Lower leg skin (tissue), 4 donors: ENCODE results near the gene ZNF575. TPM values are rescaled to one million over a fixed set of nuclear protein-coding genes. Genes with fewer than 3 reads are reported as not detected.
"Not testable (repeated sequence)": the region's sequence is repeated elsewhere in the genome, so short reads cannot be mapped to it uniquely, and the experiment has no call there.

Source experiments
- DNase-seq, 2 donors: peaks; one replicate each; pipeline ENCODE4 v3.0.0-alpha.2; 2019; ENCODE audit warnings: low spot score in 2 of 2
- H3K4me3 ChIP-seq: fragments of 200-600 bp; sonication (generic); 2 replicates; pipeline ENCODE4 v1.5.1; 2017; ENCODE audit warnings: mild to moderate bottlenecking, low read depth; ENCODE audit not compliant: poor library complexity, severe bottlenecking
- CTCF ChIP-seq, 3 donors: fragments of 450-650 bp; IDR thresholded peaks; one replicate each; pipeline ENCODE4 v1.5.1; 2016; ENCODE audit warnings: antibody characterized with exemption in 3 of 3, mild to moderate bottlenecking in 3 of 3, moderate library complexity in 2 of 3
- POLR2A ChIP-seq, 2 donors: fragments of 450-650 bp; IDR thresholded peaks; one replicate each; pipeline ENCODE4 v1.6.1; 2016 to 2017; ENCODE audit warnings: antibody characterized with exemption in 2 of 2, mild to moderate bottlenecking in 1 of 2, moderate library complexity in 1 of 2
- WGBS, 2 donors: methylation state at CpG; one replicate each; pipeline ENCODE4 v1.1.5; 2018; 5-methylcytosine and 5-hydroxymethylcytosine counted together
- intact Hi-C: fragments of 100-400 bp; cut with DNase I; formaldehyde crosslinking; loops from one replicate; pipeline ENCODE4 v1.15.0; 2023; ENCODE audit warnings: low total_unique reads
- total RNA-seq, 4 donors: library from RNA; depleted of rRNA; stranded (reverse); fragments of >200 nt; gene quantifications; one replicate each; pipeline ENCODE4 v1.1.0, GENCODE V29; 2016

Gene ZNF575
- total RNA-seq, 4 donors from 2014 or later, result 0.42 to 0.94 (median 0.88) TPM; not detected in 1

- DNase-seq, result no peak
- 91 to 93% methylated on average over 3 of the region's 3 CpGs for WGBS, 2 donors
- no peak overlapping the region for H3K4me3 ChIP-seq
- intact Hi-C loops, result no loop called here
- TF ChIP-seq POLR2A (IDR thresholded peaks at IDR 0.05) (no peak), CTCF (IDR thresholded peaks at IDR 0.05) (no peak)
These were observed 27.9 kb upstream of the ZNF575 start for GRCh38 chr19:43505186-43505456.

DNA sequence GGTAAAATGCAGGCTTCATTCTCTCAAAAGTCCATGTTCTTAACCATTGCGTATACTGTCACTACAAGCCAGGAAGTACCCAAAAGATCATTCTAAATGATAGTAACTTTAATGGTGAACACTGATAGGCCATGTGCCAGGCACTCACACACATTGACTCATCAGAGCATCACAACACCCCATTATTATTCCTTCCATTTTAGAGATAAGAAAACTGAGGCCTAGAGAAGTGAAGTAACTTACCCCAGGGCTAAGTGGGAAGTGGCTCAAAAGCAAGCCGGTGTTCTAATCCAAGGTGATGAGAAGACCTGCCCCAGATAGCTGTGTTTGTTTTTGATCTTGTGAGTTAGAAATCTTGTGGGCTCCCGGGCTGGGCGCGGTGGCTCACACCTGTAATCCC is 27.0 kb upstream of the ZNF575 start:
- intact Hi-C loops, result no loop called here
- 93 to 96% methylated on average over 5 of the region's 5 CpGs for WGBS, 2 donors

GRCh38 chr19:43506629-43507028 is 26.4 kb upstream of the ZNF575 start:
- no peak overlapping the region for H3K4me3 ChIP-seq
- intact Hi-C loops, result no loop called here
- no peak for DNase-seq
- TF ChIP-seq POLR2A (IDR thresholded peaks at IDR 0.05) (no peak), CTCF (IDR thresholded peaks at IDR 0.05) (no peak)
- 87 to 90% methylated on average over 5 of the region's 5 CpGs for WGBS, 2 donors

More for the DNA sequence above, 27.0 kb upstream of the ZNF575 start:
- H3K4me3 ChIP-seq, result no peak overlapping the region
- no peak for DNase-seq
- no peak for TF ChIP-seq CTCF (IDR thresholded peaks at IDR 0.05)
- no peak for TF ChIP-seq POLR2A (IDR thresholded peaks at IDR 0.05)

DNA sequence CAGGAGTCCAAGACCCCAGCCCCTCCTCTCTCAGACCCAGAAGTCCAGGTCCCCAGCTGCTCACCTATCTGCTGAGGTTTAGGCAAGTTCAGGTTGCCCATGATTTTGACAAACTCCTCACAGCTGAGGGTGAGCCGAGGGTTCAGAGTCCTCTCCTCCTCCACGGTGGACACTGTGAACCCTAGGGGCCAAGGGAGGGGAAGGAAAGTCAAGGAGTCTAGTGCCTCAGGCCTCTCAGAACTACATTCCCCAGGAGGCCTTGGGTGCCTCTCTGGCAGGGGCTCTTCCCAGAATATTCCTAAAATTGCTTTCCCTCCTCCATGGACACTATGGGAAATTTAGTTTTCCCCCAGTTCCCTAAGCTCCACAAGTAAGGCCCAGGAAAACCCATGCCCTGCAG is 25.1 kb upstream of the ZNF575 start:
- intact Hi-C loops, result no loop called here
- H3K4me3 ChIP-seq, result no peak overlapping the region
- 60 to 75% methylated on average over 1 to 2 of the region's 2 CpGs for WGBS, 2 donors
- no peak for TF ChIP-seq CTCF (IDR thresholded peaks at IDR 0.05)
- DNase-seq, result no peak

- intact Hi-C loops, result no loop called here
- 95 to 100% methylated on average over 9 of the region's 9 CpGs for WGBS, 2 donors
- H3K4me3 ChIP-seq, result no peak overlapping the region
- no peak for TF ChIP-seq CTCF (IDR thresholded peaks at IDR 0.05)
- TF ChIP-seq POLR2A (IDR thresholded peaks at IDR 0.05), result no peak
- DNase-seq, result no peak
These were observed 22.3 kb upstream of the ZNF575 start for GRCh38 chr19:43510713-43511112.

DNA sequence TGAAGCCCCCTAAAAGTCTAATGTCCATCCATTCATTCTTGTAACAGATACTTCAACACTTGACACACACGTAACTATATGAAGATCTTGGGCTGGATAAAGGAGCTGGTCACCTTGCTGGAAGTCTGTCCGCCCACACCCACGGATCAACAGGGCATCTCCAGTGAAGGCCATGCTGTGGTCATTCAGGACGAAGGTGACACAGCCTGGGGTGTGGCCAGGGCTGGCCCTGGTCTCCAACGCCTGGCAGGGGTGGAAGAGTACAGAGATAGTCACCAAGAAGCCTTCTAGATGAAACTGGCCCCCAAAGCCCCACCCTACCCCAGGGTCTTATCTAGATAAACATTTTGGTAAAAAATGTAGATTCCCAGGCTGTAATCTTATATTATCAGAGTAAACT is 21.7 kb upstream of the ZNF575 start:
- intact Hi-C loops, result no loop called here

GRCh38 chr19:43512399-43512798 is 20.6 kb upstream of the ZNF575 start:
- DNase-seq, H3K4me3 ChIP-seq, intact Hi-C loops: not testable (repeated sequence)

More for the DNA sequence above, 21.7 kb upstream of the ZNF575 start:
- H3K4me3 ChIP-seq, result no peak overlapping the region
- TF ChIP-seq POLR2A (IDR thresholded peaks at IDR 0.05) (no peak), CTCF (IDR thresholded peaks at IDR 0.05) (no peak)
- no peak for DNase-seq
- 93 to 95% methylated on average over 5 of the region's 5 CpGs for WGBS, 2 donors
